GM06990 (cell line): Measurements from ENCODE around the gene MYO5A.

Source experiments
- DNase-seq: peaks from one replicate; pipeline ENCODE4 v3.0.0-alpha.2; 2011; ENCODE audit not compliant: insufficient read length; ENCODE audit errors: extremely low read depth
- H3K27me3 ChIP-seq: replicated peaks from 2 replicates; pipeline ENCODE4 v1.6.0; 2011; ENCODE audit warnings: low read length; ENCODE audit not compliant: control insufficient read depth, insufficient read depth
- H3K36me3 ChIP-seq: 2 replicates; pipeline ENCODE4 v1.5.1; 2011; ENCODE audit warnings: low read length; ENCODE audit not compliant: control insufficient read depth, insufficient read depth
- H3K4me3 ChIP-seq: replicated peaks from 2 replicates; pipeline ENCODE4 v1.5.1; 2011; ENCODE audit warnings: low read depth, mild to moderate bottlenecking, control low read depth, low read length
- CTCF ChIP-seq: IDR thresholded peaks from 2 replicates; pipeline ENCODE4 v1.5.1; 2011; ENCODE audit warnings: low read length, control low read depth, mild to moderate bottlenecking, inconsistent platforms; ENCODE audit not compliant: insufficient read depth, poor library complexity, severe bottlenecking

MYO5A gene

GRCh38 chr15:52290800-52291199 lies 237.9 kb downstream of the MYO5A start:
- DNase-seq = no peak
- no peaks in the 10 kb centered on the region for H3K36me3 ChIP-seq
- no peaks in the 10 kb centered on the region; the same call in 1 of the 2 replicates for H3K27me3 ChIP-seq

GRCh38 chr15:52290329-52290728 lies 238.4 kb downstream of the MYO5A start:
- no peak for DNase-seq
- no peak for TF ChIP-seq CTCF
- no peaks in the 10 kb centered on the region for H3K36me3 ChIP-seq
- H3K4me3 ChIP-seq = no peak overlapping the region
- no peaks in the 10 kb centered on the region; the same call in 1 of the 2 replicates for H3K27me3 ChIP-seq

More at GRCh38 chr15:52290800-52291199, 237.9 kb downstream of the MYO5A start:
- TF ChIP-seq CTCF = no peak
- no peak overlapping the region for H3K4me3 ChIP-seq

GRCh38 chr15:52289629-52290081 lies 239.0 kb downstream of the MYO5A start:
- TF ChIP-seq CTCF = no peak
- DNase-seq = no peak
- no peaks in the 10 kb centered on the region for H3K36me3 ChIP-seq
- no peak overlapping the region for H3K4me3 ChIP-seq
- no peaks in the 10 kb centered on the region; the same call in 1 of the 2 replicates for H3K27me3 ChIP-seq

GRCh38 chr15:52288986-52289385 lies 239.7 kb downstream of the MYO5A start:
- no peaks in the 10 kb centered on the region; the same call in 1 of the 2 replicates for H3K27me3 ChIP-seq
- TF ChIP-seq CTCF = no peak
- H3K4me3 ChIP-seq = no peak overlapping the region
- no peaks in the 10 kb centered on the region for H3K36me3 ChIP-seq
- DNase-seq = no peak

GRCh38 chr15:52288051-52288942 lies 240.4 kb downstream of the MYO5A start:
- H3K27me3 ChIP-seq = no peaks in the 10 kb centered on the region; the same call in 1 of the 2 replicates
- TF ChIP-seq CTCF = no peak
- H3K4me3 ChIP-seq = no peak overlapping the region
- H3K36me3 ChIP-seq = no peaks in the 10 kb centered on the region
- no peak for DNase-seq
